ENCODE results near the gene DNAJB12.

DNA sequence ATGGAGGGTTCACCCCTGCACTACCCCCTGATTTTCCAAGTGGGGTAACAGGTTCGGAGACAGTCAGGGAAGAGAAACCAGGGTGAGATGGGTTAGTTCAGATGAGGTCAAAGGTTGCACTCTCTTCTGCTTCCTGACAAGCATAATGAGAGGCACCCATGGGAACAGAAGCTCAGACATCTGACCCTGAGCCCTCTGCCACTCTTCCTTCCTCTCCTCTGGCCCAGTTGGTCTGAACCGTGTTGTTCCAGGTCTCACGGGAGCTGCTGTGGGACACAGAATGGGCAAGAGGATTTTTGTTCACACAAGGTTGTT is 38.4 kb downstream of the DNAJB12 start:
- no peak for TF ChIP-seq POLR2A (IDR thresholded peaks at IDR 0.05)
- TF ChIP-seq, protein P1, sequence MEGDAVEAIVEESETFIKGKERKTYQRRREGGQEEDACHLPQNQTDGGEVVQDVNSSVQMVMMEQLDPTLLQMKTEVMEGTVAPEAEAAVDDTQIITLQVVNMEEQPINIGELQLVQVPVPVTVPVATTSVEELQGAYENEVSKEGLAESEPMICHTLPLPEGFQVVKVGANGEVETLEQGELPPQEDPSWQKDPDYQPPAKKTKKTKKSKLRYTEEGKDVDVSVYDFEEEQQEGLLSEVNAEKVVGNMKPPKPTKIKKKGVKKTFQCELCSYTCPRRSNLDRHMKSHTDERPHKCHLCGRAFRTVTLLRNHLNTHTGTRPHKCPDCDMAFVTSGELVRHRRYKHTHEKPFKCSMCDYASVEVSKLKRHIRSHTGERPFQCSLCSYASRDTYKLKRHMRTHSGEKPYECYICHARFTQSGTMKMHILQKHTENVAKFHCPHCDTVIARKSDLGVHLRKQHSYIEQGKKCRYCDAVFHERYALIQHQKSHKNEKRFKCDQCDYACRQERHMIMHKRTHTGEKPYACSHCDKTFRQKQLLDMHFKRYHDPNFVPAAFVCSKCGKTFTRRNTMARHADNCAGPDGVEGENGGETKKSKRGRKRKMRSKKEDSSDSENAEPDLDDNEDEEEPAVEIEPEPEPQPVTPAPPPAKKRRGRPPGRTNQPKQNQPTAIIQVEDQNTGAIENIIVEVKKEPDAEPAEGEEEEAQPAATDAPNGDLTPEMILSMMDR (IDR thresholded peaks at IDR 0.05), result no peak

Data from testis (tissue), 2 donors.